ENCODE measurements around the gene HTR1B. TPM values are rescaled to one million over a fixed set of nuclear protein-coding genes. Genes with fewer than 3 reads are reported as not detected.

HTR1B gene
- total and polyA plus RNA-seq, 10 of the 15 experiments (the other 5 are each of a cell fraction or from before 2014, with no cell fraction given), result 0.98 TPM; not detected in 9

DNA sequence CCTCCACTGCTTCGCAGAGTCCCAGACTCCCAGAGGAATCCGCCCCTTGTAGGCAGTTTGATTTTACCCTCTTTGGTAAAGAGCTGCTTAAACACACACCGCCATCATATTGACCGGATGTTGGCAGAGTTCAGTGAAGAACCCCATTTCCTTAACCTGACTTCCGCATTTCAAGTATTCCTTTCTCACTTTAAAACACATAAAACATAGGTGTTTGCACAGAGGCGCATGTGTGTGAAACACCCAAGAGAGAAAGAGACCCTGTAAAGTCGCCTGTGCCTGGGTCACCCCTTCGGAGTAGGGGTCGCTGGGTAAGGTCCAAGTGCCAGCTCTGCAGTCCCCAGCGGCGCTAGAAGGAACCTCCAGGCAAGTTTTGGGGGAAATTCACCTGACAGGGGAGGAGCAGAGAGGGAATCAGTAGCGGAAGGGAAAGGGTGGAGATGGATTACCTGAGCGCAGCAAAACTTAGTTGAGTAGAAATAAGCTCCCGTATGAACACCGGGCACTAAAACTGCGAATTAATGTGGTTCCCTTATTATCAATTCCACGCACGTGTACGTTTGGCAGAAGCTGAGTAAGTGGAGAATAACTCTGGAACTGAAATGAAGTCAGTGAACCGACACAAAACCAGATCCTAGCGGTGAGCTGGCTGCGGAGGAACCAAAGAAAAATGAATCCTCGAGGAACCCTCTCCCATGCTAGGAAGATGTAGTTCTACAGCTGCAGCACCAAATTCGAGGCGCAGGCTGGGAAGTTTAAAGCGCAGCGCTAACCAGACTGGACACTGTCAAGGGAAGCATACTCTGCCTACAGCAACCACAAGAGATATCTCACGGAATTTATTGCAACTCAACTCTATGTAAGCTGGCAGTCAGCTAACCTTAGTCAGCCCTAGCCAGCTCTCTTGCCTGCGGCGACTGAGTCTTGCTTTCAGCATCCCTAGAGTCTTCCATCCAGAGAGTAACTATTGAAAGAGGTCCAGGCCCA is 3.5 kb upstream of the HTR1B start (continued):
- TF ChIP-seq, protein P1, sequence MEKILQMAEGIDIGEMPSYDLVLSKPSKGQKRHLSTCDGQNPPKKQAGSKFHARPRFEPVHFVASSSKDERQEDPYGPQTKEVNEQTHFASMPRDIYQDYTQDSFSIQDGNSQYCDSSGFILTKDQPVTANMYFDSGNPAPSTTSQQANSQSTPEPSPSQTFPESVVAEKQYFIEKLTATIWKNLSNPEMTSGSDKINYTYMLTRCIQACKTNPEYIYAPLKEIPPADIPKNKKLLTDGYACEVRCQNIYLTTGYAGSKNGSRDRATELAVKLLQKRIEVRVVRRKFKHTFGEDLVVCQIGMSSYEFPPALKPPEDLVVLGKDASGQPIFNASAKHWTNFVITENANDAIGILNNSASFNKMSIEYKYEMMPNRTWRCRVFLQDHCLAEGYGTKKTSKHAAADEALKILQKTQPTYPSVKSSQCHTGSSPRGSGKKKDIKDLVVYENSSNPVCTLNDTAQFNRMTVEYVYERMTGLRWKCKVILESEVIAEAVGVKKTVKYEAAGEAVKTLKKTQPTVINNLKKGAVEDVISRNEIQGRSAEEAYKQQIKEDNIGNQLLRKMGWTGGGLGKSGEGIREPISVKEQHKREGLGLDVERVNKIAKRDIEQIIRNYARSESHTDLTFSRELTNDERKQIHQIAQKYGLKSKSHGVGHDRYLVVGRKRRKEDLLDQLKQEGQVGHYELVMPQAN (conservative IDR thresholded peaks at IDR 0.05), result 0 out of 2 replicates have a peak, but pooled peaks have one; percentile 38
- TF ChIP-seq CHD2 (IDR thresholded peaks at IDR 0.05; ENCODE audit: borderline replicate concordance, low read depth, low read length), result no peak
- TF ChIP-seq TAF1 (IDR thresholded peaks at IDR 0.05; ENCODE audit: borderline replicate concordance, low read depth, low read length), result no peak
- TF ChIP-seq MTA2 (IDR thresholded peaks at IDR 0.05; ENCODE audit: low read depth), result no peak
- TF ChIP-seq PKNOX1 (IDR thresholded peaks at IDR 0.05), result no peak
- no peak for TF ChIP-seq DPF2 (IDR thresholded peaks at IDR 0.05)
- TF ChIP-seq ETV6 (conservative IDR thresholded peaks at IDR 0.05 in 1 of 2, IDR thresholded peaks at IDR 0.05 in 1 of 2; ENCODE audit: borderline replicate concordance in 1 of 2, low read depth in 1 of 2), result no peak
- TF ChIP-seq EGR1 (IDR thresholded peaks at IDR 0.05; ENCODE audit: borderline replicate concordance in 1 of 2, low read depth in 2 of 2, low read length in 2 of 2), result no peak
- no peak for TF ChIP-seq ESRRA (IDR thresholded peaks at IDR 0.05; ENCODE audit: low read length)
- no peak for TF ChIP-seq ZNF217 (IDR thresholded peaks at IDR 0.05)
- no peak for TF ChIP-seq TCF3 (IDR thresholded peaks at IDR 0.05; ENCODE audit: borderline replicate concordance, insufficient read depth, low read depth, low read length)
- no peak for TF ChIP-seq TCF7 (IDR thresholded peaks at IDR 0.05; ENCODE audit: borderline replicate concordance)
- TF ChIP-seq ZNF274 (IDR thresholded peaks at IDR 0.05; ENCODE audit: insufficient read depth, insufficient read length), result no peak
- peak; percentile 86 for TF ChIP-seq YY1 (IDR thresholded peaks at IDR 0.05; ENCODE audit: low read depth, low read length)
- no peak for TF ChIP-seq KLF5 (IDR thresholded peaks at IDR 0.05; ENCODE audit: partially characterized antibody)
- TF ChIP-seq HDAC6 (IDR thresholded peaks at IDR 0.05; ENCODE audit: unreplicated experiment), result no peak
- no peak for TF ChIP-seq IRF3 (IDR thresholded peaks at IDR 0.05)
- TF ChIP-seq SMAD1 (IDR thresholded peaks at IDR 0.05; ENCODE audit: low read depth, partially characterized antibody), result no peak
- TF ChIP-seq MYC (IDR thresholded peaks at IDR 0.05; ENCODE audit: insufficient read depth, insufficient read length, insufficient replicate concordance, low read length, severe bottlenecking), result no peak
- TF ChIP-seq ZNF384 (IDR thresholded peaks at IDR 0.05; ENCODE audit: borderline replicate concordance, low read depth, low read length), result no peak
- peak; percentile 24; the same call in 1 of the 2 replicates for TF ChIP-seq POLR2AphosphoS5 (IDR thresholded peaks at IDR 0.05; ENCODE audit: low read length)
- no peak for TF ChIP-seq SUPT20H (IDR thresholded peaks at IDR 0.05; ENCODE audit: borderline replicate concordance, control insufficient read depth, low read depth, low read length)
- TF ChIP-seq TBL1XR1 (IDR thresholded peaks at IDR 0.05; ENCODE audit: low read depth, low read length), result no peak
- peak; percentile 83 for TF ChIP-seq SPI1 (IDR thresholded peaks at IDR 0.05; ENCODE audit: borderline replicate concordance, insufficient read depth, low read depth, low read length)
